GM12872 (cell line): ENCODE data around the gene PHF5A.

ENCODE experiments used
- TF ChIP-seq, protein P1 (sequence below): IDR thresholded peaks from 3 replicates; pipeline ENCODE4 v1.5.1; 2011; ENCODE audit warnings: low read depth, mild to moderate bottlenecking, low read length, moderate library complexity; ENCODE audit not compliant: insufficient read depth

PHF5A gene

DNA sequence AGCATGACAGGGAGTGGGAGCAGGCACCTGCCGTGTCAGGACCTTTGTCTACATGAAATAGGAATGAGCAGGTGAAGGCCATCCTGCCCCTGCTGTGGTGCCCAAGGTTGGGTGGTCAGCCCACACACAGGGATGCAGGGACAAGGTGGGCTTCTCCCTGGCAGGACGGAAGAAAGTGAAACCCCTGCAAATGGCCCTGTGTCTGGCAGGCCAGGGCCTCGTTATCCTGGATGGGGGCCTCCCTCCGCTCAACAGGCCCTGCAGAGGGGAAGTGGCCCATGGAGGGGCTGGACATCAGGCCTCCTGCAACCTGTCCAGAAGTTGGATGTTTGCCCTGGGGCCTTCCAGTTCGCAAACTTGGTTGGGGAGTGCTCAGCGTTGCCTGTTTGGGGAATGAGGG lies 36.8 kb downstream of the PHF5A start:
- TF ChIP-seq, protein P1, sequence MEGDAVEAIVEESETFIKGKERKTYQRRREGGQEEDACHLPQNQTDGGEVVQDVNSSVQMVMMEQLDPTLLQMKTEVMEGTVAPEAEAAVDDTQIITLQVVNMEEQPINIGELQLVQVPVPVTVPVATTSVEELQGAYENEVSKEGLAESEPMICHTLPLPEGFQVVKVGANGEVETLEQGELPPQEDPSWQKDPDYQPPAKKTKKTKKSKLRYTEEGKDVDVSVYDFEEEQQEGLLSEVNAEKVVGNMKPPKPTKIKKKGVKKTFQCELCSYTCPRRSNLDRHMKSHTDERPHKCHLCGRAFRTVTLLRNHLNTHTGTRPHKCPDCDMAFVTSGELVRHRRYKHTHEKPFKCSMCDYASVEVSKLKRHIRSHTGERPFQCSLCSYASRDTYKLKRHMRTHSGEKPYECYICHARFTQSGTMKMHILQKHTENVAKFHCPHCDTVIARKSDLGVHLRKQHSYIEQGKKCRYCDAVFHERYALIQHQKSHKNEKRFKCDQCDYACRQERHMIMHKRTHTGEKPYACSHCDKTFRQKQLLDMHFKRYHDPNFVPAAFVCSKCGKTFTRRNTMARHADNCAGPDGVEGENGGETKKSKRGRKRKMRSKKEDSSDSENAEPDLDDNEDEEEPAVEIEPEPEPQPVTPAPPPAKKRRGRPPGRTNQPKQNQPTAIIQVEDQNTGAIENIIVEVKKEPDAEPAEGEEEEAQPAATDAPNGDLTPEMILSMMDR, result no peak

DNA sequence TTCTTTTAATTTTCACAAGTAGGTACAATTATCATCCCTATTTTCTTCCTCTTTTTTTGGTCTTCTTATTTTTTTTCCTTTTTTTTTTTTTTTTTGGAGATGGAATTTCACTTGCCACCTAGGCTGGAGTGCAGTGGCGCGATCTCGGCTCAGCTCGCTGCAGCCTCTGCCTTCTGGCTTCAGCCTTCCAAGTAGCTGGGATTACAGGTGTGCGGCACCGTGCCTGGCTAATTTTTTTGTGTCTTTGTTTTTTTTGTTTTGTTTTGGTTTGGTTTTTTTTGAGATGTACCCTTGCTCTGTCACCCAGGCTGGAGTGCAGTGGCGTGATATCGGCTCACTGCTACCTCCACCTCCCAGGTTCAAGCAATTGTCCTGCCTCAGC lies 38.5 kb downstream of the PHF5A start:
- TF ChIP-seq, protein P1, result no peak

DNA sequence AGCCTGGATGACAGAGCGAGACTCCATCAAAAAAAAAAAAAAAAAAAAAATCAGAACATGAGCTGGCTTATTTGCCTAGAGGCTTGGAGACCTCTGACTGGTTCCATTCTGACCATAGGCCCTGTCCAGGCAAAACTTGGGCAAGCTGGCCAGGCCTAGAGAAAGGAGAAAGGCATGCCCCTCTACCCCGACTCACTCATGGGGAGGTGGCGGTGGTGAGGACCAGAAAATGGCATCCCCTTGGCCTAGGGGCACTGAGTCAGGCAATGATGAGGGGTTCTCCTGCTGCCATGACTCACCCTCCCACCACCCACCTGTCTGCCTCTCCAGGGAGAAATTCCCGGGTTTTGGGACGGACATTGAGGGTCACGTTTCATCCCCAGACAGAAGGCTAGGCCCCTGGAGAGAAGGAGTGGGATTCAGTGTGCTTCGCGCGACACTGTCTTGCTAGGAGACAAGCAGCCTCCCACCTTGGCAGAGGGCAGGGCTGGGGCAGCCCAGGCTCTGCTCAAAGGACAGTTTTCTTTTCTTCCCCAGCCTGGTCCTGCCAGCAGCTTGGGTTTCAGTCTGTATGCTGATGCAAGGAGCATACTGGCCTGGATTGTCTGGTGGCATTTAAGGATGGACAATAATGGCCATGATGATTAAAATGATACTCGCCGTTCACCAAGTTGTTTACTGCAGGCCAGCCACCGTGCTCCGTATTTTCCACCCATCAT lies 39.1 kb downstream of the PHF5A start:
- TF ChIP-seq, protein P1, result no peak

DNA sequence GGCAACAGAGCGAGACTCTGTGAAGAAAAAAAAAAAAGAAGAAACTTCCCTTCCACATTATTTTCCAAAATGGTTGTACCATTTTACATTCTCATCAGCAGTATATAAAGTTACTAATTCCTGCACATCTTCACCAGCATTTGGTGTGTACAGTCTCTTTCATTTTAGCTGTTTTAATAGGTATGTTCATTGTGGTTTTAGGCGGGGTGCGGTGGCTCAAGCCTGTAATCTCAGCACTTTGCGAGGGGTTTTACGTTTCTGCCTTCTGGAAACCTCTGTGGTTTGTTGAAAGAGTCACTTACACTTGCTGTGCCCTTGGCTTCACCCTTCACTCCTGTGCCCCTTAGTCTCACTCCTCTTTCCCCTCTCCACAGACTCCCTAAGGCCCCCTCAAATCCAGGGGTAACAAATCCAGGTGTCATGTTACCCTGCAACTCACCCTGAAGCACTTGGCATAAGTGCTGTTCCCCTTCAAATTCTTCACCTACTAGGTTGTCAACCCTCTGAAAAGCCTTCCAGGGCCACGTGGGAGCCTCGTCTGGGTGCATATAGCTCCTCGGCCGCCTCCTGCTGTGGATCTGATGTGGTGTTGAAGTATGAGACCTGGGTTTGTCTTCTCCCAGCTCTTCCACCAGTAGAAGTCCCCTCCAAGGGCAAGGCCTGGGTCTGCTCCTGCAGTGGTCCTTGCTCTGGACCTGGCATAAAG lies 42.7 kb downstream of the PHF5A start:
- TF ChIP-seq, protein P1, result no peak

DNA sequence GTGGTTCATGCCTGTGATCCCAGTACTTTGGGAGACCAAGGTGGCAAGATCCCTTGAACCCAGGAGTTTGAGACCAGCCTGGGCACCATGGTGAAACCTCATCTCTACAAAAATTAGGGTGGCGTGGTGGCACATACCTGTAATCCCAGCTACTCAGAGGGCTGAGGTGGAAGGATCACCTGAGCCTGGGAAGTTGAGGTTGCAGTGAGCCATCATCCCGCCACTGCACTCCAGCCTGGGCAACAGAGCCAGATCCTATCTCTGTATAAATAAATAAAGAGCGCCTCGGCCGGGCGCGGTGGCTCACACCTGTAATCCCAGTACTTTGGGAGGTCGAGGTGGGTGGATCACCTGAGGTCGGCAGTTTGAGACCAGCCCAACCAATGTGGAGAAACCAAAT lies 49.8 kb downstream of the PHF5A start:
- TF ChIP-seq, protein P1, result no peak

DNA sequence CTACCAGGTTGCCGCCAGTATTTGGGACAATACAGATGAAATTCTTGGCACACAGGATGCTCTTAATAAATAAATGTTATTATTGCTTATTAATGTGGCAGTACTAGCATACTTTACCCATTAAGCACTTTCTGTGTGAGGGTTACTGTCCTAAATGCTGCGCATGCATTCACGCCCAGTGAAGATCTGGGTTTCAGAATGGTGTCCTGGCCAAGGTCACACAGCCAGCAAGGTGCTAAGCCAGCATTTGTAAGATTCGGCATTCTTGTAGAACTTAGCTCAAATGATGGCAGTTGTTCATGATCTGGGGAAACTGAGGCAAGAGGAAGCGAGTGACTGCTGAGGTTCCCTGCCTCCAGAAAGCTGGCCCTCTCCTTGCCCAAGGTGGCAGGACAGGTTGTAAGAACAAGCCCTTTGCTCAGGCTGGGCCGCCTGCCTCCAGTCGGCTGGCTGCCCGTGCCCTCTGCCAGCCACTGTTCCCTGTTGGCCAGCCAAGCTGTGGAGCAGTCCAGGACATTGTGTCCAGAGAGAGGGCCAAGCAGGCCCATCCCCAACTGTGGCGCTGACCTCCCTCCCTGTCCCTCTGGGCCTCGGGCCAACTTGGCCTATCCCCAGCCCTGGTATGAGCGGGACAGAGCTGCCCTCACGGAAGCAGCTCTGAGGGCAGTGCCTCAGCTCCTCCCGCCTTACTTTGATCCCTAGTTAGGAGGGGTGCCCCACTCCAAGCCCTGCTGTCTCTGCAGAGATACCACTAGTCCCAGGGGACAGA lies 50.7 kb downstream of the PHF5A start:
- TF ChIP-seq, protein P1, result no peak

DNA sequence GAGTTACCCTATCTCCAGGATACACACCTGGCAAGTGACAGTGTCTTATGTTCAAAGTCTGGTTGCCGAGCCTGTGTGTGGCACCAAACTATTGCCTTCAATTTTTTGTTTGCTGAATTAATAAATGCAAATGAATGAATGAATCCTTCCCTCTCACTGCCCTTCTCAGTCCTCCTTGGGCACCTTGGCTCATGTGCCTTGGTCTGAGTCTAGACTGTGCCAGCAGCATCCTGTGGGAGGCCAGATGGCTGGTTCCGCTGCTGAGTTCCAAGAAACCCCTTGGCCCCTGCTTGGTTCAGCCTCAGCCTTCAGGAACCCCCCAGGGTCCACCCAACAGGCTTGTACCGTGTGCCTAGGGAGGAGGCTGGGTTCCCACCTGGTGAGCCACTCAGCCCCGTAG lies 52.9 kb downstream of the PHF5A start:
- TF ChIP-seq, protein P1, result no peak
